Measurements from ENCODE around the gene WDR37.

DNA sequence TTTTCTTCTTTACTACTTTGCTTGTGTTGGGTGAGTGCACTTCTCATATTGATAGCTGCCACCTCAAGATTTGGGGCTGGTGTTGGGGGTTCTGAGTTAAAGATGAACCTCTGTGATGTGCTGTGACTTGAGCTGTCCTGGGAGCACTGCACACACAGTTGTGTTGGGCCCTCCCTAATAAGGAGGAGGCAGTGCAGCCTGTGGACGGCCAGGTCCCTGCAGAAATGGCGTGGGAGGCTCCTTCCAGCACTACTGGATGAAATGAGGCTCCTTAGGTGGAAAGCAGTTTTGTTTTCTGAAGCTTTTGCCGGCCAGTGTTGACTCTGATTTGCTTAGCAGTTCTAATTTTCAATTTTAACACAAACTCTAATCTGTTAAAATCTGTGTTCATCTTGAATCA is 44.0 kb downstream of the WDR37 start:
- no peak for TF ChIP-seq SMARCB1 (IDR thresholded peaks at IDR 0.05; ENCODE audit: insufficient read length, low read depth)
- TF ChIP-seq SIN3A (IDR thresholded peaks at IDR 0.05; ENCODE audit: borderline replicate concordance in 2 of 2, control insufficient read depth in 1 of 2, low read depth in 2 of 2, low read length in 2 of 2), result no peak
- TF ChIP-seq NRF1 (conservative IDR thresholded peaks at IDR 0.05 in 1 of 2, IDR thresholded peaks at IDR 0.05 in 1 of 2), result no peak
- no peak for TF ChIP-seq JUN (IDR thresholded peaks at IDR 0.05; ENCODE audit: borderline replicate concordance, low read depth, low read length)
- no peak for TF ChIP-seq JUN (CRISPR knock-in tag; IDR thresholded peaks at IDR 0.05; ENCODE audit: borderline replicate concordance)
- TF ChIP-seq POLR2A (conservative IDR thresholded peaks at IDR 0.05), result no peak
- TF ChIP-seq, protein P1, sequence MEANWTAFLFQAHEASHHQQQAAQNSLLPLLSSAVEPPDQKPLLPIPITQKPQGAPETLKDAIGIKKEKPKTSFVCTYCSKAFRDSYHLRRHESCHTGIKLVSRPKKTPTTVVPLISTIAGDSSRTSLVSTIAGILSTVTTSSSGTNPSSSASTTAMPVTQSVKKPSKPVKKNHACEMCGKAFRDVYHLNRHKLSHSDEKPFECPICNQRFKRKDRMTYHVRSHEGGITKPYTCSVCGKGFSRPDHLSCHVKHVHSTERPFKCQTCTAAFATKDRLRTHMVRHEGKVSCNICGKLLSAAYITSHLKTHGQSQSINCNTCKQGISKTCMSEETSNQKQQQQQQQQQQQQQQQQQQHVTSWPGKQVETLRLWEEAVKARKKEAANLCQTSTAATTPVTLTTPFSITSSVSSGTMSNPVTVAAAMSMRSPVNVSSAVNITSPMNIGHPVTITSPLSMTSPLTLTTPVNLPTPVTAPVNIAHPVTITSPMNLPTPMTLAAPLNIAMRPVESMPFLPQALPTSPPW (CRISPR knock-in tag; IDR thresholded peaks at IDR 0.05), result no peak
- TF ChIP-seq EGR1 (conservative IDR thresholded peaks at IDR 0.05), result no peak

All from K562 (cell line).